Liver (tissue), 3 donors: Measurements from ENCODE around the gene ACMSD.
"Not testable (repeated sequence)": the region's sequence is repeated elsewhere in the genome, so short reads cannot be mapped to it uniquely, and the experiment has no call there.

Experiments used
- EGR1 ChIP-seq, 2 donors: IDR thresholded peaks; 2 replicates each; pipeline ENCODE4 v1.6.1; 2016 to 2018; ENCODE audit warnings: antibody characterized with exemption in 2 of 2, low read depth in 2 of 2
- FOXA1 ChIP-seq: IDR thresholded peaks from 2 replicates; pipeline ENCODE4 v1.6.1; 2016; ENCODE audit warnings: antibody characterized with exemption
- HNF4A ChIP-seq, 2 donors: conservative IDR thresholded peaks; 2 replicates each; pipeline ENCODE4 v1.6.1; 2016; ENCODE audit warnings: antibody characterized with exemption in 2 of 2, mild to moderate bottlenecking in 2 of 2
- NR2F2 ChIP-seq: IDR thresholded peaks from 2 replicates; pipeline ENCODE4 v1.6.1; 2016; ENCODE audit warnings: antibody characterized with exemption
- RAD21 ChIP-seq, 2 donors: IDR thresholded peaks; 2 replicates each; pipeline ENCODE4 v1.6.1; 2016; ENCODE audit warnings: antibody characterized with exemption in 2 of 2, mild to moderate bottlenecking in 2 of 2
- REST ChIP-seq: IDR thresholded peaks from 2 replicates; pipeline ENCODE4 v1.6.1; 2016; ENCODE audit warnings: antibody characterized with exemption, mild to moderate bottlenecking
- RXRA ChIP-seq, 2 donors: IDR thresholded peaks; 2 replicates each; pipeline ENCODE4 v1.6.1; 2017 to 2018; ENCODE audit warnings: antibody characterized with exemption in 2 of 2, mild to moderate bottlenecking in 1 of 2
- SP1 ChIP-seq: IDR thresholded peaks from 2 replicates; pipeline ENCODE4 v1.6.1; 2018; ENCODE audit warnings: antibody characterized with exemption, mild to moderate bottlenecking
- YY1 ChIP-seq: IDR thresholded peaks from 2 replicates; pipeline ENCODE4 v1.6.1; 2016; ENCODE audit warnings: antibody characterized with exemption, mild to moderate bottlenecking
- TF ChIP-seq, protein P1 (sequence below): fragments of 150-350 bp; IDR thresholded peaks from 2 replicates; pipeline ENCODE4 v1.5.1; 2017; ENCODE audit warnings: improper control_type of control experiment, low read depth, low read length; ENCODE audit not compliant: missing input control
- TF ChIP-seq, protein P2 (sequence below): IDR thresholded peaks from 2 replicates; pipeline ENCODE4 v1.6.1; 2016; ENCODE audit warnings: antibody characterized with exemption
- TF ChIP-seq, protein P3 (sequence below): IDR thresholded peaks from 2 replicates; pipeline ENCODE4 v1.6.1; 2016; ENCODE audit warnings: antibody characterized with exemption
- TF ChIP-seq, protein P4 (sequence below): IDR thresholded peaks from 2 replicates; pipeline ENCODE4 v1.6.1; 2016; ENCODE audit warnings: antibody characterized with exemption
- donor health status: healthy.
- donor health status: healthy.

GRCh38 chr2:134903701-134904100, 65.3 kb downstream of the ACMSD start:
- TF ChIP-seq, protein P1, sequence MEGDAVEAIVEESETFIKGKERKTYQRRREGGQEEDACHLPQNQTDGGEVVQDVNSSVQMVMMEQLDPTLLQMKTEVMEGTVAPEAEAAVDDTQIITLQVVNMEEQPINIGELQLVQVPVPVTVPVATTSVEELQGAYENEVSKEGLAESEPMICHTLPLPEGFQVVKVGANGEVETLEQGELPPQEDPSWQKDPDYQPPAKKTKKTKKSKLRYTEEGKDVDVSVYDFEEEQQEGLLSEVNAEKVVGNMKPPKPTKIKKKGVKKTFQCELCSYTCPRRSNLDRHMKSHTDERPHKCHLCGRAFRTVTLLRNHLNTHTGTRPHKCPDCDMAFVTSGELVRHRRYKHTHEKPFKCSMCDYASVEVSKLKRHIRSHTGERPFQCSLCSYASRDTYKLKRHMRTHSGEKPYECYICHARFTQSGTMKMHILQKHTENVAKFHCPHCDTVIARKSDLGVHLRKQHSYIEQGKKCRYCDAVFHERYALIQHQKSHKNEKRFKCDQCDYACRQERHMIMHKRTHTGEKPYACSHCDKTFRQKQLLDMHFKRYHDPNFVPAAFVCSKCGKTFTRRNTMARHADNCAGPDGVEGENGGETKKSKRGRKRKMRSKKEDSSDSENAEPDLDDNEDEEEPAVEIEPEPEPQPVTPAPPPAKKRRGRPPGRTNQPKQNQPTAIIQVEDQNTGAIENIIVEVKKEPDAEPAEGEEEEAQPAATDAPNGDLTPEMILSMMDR: not testable (repeated sequence)
- TF ChIP-seq HNF4A (conservative IDR thresholded peaks at IDR 0.05); RXRA (IDR thresholded peaks at IDR 0.05); SP1; EGR1 (IDR thresholded peaks at IDR 0.05; ENCODE audit: low read depth in 2 of 2); REST; FOXA1; NR2F2; RAD21 (IDR thresholded peaks at IDR 0.05); YY1: not testable (repeated sequence)
- TF ChIP-seq, protein P2, sequence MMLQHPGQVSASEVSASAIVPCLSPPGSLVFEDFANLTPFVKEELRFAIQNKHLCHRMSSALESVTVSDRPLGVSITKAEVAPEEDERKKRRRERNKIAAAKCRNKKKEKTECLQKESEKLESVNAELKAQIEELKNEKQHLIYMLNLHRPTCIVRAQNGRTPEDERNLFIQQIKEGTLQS: not testable (repeated sequence)
- TF ChIP-seq, protein P3, sequence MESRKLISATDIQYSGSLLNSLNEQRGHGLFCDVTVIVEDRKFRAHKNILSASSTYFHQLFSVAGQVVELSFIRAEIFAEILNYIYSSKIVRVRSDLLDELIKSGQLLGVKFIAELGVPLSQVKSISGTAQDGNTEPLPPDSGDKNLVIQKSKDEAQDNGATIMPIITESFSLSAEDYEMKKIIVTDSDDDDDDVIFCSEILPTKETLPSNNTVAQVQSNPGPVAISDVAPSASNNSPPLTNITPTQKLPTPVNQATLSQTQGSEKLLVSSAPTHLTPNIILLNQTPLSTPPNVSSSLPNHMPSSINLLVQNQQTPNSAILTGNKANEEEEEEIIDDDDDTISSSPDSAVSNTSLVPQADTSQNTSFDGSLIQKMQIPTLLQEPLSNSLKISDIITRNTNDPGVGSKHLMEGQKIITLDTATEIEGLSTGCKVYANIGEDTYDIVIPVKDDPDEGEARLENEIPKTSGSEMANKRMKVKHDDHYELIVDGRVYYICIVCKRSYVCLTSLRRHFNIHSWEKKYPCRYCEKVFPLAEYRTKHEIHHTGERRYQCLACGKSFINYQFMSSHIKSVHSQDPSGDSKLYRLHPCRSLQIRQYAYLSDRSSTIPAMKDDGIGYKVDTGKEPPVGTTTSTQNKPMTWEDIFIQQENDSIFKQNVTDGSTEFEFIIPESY: not testable (repeated sequence)
- TF ChIP-seq, protein P4, sequence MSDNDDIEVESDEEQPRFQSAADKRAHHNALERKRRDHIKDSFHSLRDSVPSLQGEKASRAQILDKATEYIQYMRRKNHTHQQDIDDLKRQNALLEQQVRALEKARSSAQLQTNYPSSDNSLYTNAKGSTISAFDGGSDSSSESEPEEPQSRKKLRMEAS: not testable (repeated sequence)
